SK-N-SH (cell line): ENCODE results near the gene TLR7. TPM values are rescaled to one million over a fixed set of nuclear protein-coding genes. Genes with fewer than 3 reads are reported as not detected.
A peak's percentile ranks its signal among the peaks of the same experiment; 100 is the strongest.

ENCODE experiments used
- CTCF ChIA-PET: fragments of 300-600, 350-600 bp; formaldehyde crosslinking; extraction: SDS; loops from one replicate; lab custom pipeline; 2021; lab: Yijun Ruan, JAX
- POLR2A ChIA-PET: fragments of 350-600 bp; sonication (Branson Sonifier 250); formaldehyde crosslinking; extraction: SDS; loops from one replicate; lab custom pipeline; 2020; ENCODE audit warnings: antibody characterized with exemption, inconsistent platforms; lab: Yijun Ruan, JAX
- DNase-seq: peaks from one replicate; pipeline ENCODE4 v3.0.0; 2012
- H2AFZ ChIP-seq: fragments of 200-600 bp; sonication (generic); 2 replicates; pipeline ENCODE4 v1.8.1; 2016; ENCODE audit warnings: antibody characterized with exemption, mild to moderate bottlenecking, low read depth
- H3F3A ChIP-seq: fragments of 200-600 bp; sonication (generic); replicated peaks from 2 replicates; pipeline ENCODE3; 2016; ENCODE audit warnings: antibody characterized with exemption, mild to moderate bottlenecking; ENCODE audit not compliant: insufficient read depth
- H3K27ac ChIP-seq, 2 experiments: fragments of 200-500 bp in 1 of 2; fragments of 200-600 bp in 1 of 2; sonication (Bioruptor generic) in 1 of 2; sonication (generic), shearing (Covaris generic) in 1 of 2; 2 replicates each; pipeline versions ENCODE4 v1.5.1 to v1.6.1; 2014 to 2016; ENCODE audit warnings: low read depth in 2 of 2, inconsistent platforms in 1 of 2, low read length in 1 of 2, mild to moderate bottlenecking in 1 of 2, mixed read lengths in 1 of 2
- H3K27me3 ChIP-seq: fragments of 200-600 bp; sonication (generic), shearing (Covaris generic); 2 replicates; pipeline ENCODE4 v1.6.1; 2016; ENCODE audit warnings: mixed run types; ENCODE audit not compliant: insufficient read depth
- H3K36me3 ChIP-seq, 2 experiments: fragments of 200-500 bp in 1 of 2; fragments of 200-600 bp in 1 of 2; sonication (Bioruptor generic) in 1 of 2; sonication (generic) in 1 of 2; replicated peaks in 1 of 2; 2 replicates each; pipeline versions ENCODE3 to v1.5.1; 2014 to 2016; ENCODE audit warnings: low read length in 1 of 2, mild to moderate bottlenecking in 1 of 2; ENCODE audit not compliant: insufficient read depth in 2 of 2, control insufficient read depth in 1 of 2
- H3K4me1 ChIP-seq, 2 experiments: fragments of 200-500 bp in 1 of 2; fragments of 200-600 bp in 1 of 2; sonication (Bioruptor generic) in 1 of 2; sonication (generic), shearing (Covaris generic) in 1 of 2; 2 replicates each; pipeline versions ENCODE4 v1.5.1 to v1.6.1; 2014 to 2016; ENCODE audit warnings: low read depth in 1 of 2, low read length in 1 of 2, mixed run types in 1 of 2; ENCODE audit not compliant: insufficient read depth in 2 of 2, control insufficient read depth in 1 of 2
- H3K4me2 ChIP-seq: fragments of 200-600 bp; sonication (generic), shearing (Covaris generic); 2 replicates; pipeline ENCODE4 v1.6.1; 2017; ENCODE audit warnings: mixed run types
- H3K4me3 ChIP-seq, 2 experiments: fragments of 200-500 bp in 1 of 2; fragments of 200-600 bp in 1 of 2; sonication (Bioruptor generic) in 1 of 2; sonication (generic), shearing (Covaris generic) in 1 of 2; 2 replicates each; pipeline versions ENCODE4 v1.5.1 to v1.8.1; 2014 to 2016; ENCODE audit warnings: low read depth in 2 of 2, inconsistent platforms in 1 of 2, low read length in 1 of 2, mild to moderate bottlenecking in 1 of 2, mixed read lengths in 1 of 2, moderate library complexity in 1 of 2
- H3K79me2 ChIP-seq: fragments of 200-600 bp; sonication (generic); 2 replicates; pipeline ENCODE4 v1.8.1; 2017; ENCODE audit warnings: mild to moderate bottlenecking; ENCODE audit not compliant: insufficient read depth
- H3K9ac ChIP-seq: fragments of 200-600 bp; sonication (generic); 2 replicates; pipeline ENCODE4 v1.6.1; 2017; ENCODE audit warnings: mixed run types
- H3K9me2 ChIP-seq: fragments of 200-600 bp; sonication (generic); 2 replicates; pipeline ENCODE4 v1.6.1; 2017; ENCODE audit warnings: mixed run types
- H3K9me3 ChIP-seq: fragments of 200-600 bp; sonication (generic); 2 replicates; pipeline ENCODE4 v1.6.1; 2017; ENCODE audit warnings: mixed run types, mild to moderate bottlenecking, moderate library complexity
- H4K20me1 ChIP-seq: fragments of 200-600 bp; sonication (generic); 2 replicates; pipeline ENCODE4 v1.6.1; 2017; ENCODE audit warnings: mild to moderate bottlenecking, mixed run types; ENCODE audit not compliant: insufficient read depth
- EP300 ChIP-seq, 2 experiments: IDR thresholded peaks; 2 replicates each; pipeline versions ENCODE4 v1.4.0 to v1.6.1; 2012; ENCODE audit warnings: borderline replicate concordance in 1 of 2, low read depth in 1 of 2, low read length in 1 of 2
- EZH2phosphoT487 ChIP-seq: fragments of 200-600 bp; sonication (generic); IDR thresholded peaks from 2 replicates; pipeline ENCODE4 v1.6.1; 2017; ENCODE audit warnings: low read depth, mixed run types, mild to moderate bottlenecking, antibody characterized with exemption, moderate library complexity, borderline replicate concordance
- FOSL2 ChIP-seq: IDR thresholded peaks from 2 replicates; pipeline ENCODE4 v1.4.0; 2012; ENCODE audit warnings: low read depth, mild to moderate bottlenecking, moderate library complexity, borderline replicate concordance
- FOXJ3 ChIP-seq: sonication (generic); formaldehyde crosslinking; IDR thresholded peaks from 2 replicates; pipeline ENCODE4 v1.5.1; 2020; ENCODE audit warnings: mild to moderate bottlenecking, missing genetic modification reagents
- GABPA ChIP-seq: IDR thresholded peaks from 2 replicates; pipeline ENCODE4 v1.4.0; 2012; ENCODE audit warnings: low read depth, mild to moderate bottlenecking
- IRF3 ChIP-seq: fragments of 150-350 bp; IDR thresholded peaks from 2 replicates; pipeline ENCODE4 v1.6.1; 2016; ENCODE audit warnings: mild to moderate bottlenecking, low read depth, low read length
- NFIC ChIP-seq: IDR thresholded peaks from 2 replicates; pipeline ENCODE4 v1.4.0; 2012; ENCODE audit warnings: borderline replicate concordance
- NRF1 ChIP-seq: IDR thresholded peaks from 2 replicates; pipeline ENCODE4 v1.6.1; 2012; ENCODE audit warnings: low read depth, mild to moderate bottlenecking, low read length
- RAD21 ChIP-seq: IDR thresholded peaks from 2 replicates; pipeline ENCODE4 v1.6.1; 2012; ENCODE audit warnings: mild to moderate bottlenecking, low read length
- RCOR1 ChIP-seq: fragments of 150-350 bp; IDR thresholded peaks from 2 replicates; pipeline ENCODE4 v1.6.1; 2017; ENCODE audit warnings: antibody characterized with exemption, low read length
- REST ChIP-seq: IDR thresholded peaks from 2 replicates; pipeline ENCODE4 v1.6.1; 2012; ENCODE audit warnings: mild to moderate bottlenecking, low read depth, low read length, moderate library complexity
- RFX5 ChIP-seq: IDR thresholded peaks from 2 replicates; pipeline ENCODE4 v1.6.1; 2012; ENCODE audit warnings: mild to moderate bottlenecking, improper control_type of control experiment, low read length
- SIN3A ChIP-seq: IDR thresholded peaks from 2 replicates; pipeline ENCODE4 v1.6.1; 2012; ENCODE audit warnings: low read depth, mild to moderate bottlenecking, low read length, moderate library complexity, borderline replicate concordance
- SMC3 ChIP-seq: IDR thresholded peaks from 2 replicates; pipeline ENCODE4 v1.6.1; 2012; ENCODE audit warnings: low read depth, low read length, improper control_type of control experiment
- TCF12 ChIP-seq: IDR thresholded peaks from 2 replicates; pipeline ENCODE4 v1.4.0; 2012
- TEAD4 ChIP-seq: IDR thresholded peaks from 2 replicates; pipeline ENCODE4 v1.4.0; 2012; ENCODE audit warnings: mild to moderate bottlenecking, borderline replicate concordance; ENCODE audit not compliant: insufficient read depth
- ZBTB33 ChIP-seq: IDR thresholded peaks from 2 replicates; pipeline ENCODE4 v1.4.0; 2012; ENCODE audit warnings: low read depth, borderline replicate concordance
- WGBS: methylation state at CpG from one replicate; pipeline ENCODE4 v1.1.6; 2017; ENCODE audit warnings: low lambda C conversion rate; 5-methylcytosine and 5-hydroxymethylcytosine counted together
- polyA plus RNA-seq, 3 experiments: library from polyadenylated mRNA; depleted of rRNA; stranded (reverse); fragments of >200 nt; gene quantifications; 2 replicates each; pipeline ENCODE4 v1.2.3, GENCODE V29; 2012
- TF ChIP-seq, protein P1 (sequence below): IDR thresholded peaks from 2 replicates; pipeline ENCODE4; 2012
- TF ChIP-seq, protein P2 (sequence below): fragments of 200-600 bp; sonication (generic); IDR thresholded peaks from 2 replicates; pipeline ENCODE4 v1.6.1; 2017; ENCODE audit warnings: antibody characterized with exemption, mild to moderate bottlenecking, moderate library complexity

Gene TLR7
- polyA plus RNA-seq, 1 of the 3 experiments (the other 2 are of a cell fraction), result not detected

DNA sequence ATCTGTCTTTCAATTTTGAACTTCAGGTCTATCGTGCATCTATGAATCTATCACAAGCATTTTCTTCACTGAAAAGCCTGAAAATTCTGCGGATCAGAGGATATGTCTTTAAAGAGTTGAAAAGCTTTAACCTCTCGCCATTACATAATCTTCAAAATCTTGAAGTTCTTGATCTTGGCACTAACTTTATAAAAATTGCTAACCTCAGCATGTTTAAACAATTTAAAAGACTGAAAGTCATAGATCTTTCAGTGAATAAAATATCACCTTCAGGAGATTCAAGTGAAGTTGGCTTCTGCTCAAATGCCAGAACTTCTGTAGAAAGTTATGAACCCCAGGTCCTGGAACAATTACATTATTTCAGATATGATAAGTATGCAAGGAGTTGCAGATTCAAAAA, 19.7 kb downstream of the TLR7 start:
- H3F3A ChIP-seq, result no peaks in the 10 kb centered on the region
- DNase-seq, result no peak
- no peak overlapping the region for H3K27ac ChIP-seq
- H3K9ac ChIP-seq, result no peak overlapping the region
- ChIA-PET CTCF (no interaction called here), POLR2A (no interaction called here)
- no peak overlapping the region for H2AFZ ChIP-seq
- no peak overlapping the region for H3K4me3 ChIP-seq
- H3K36me3 ChIP-seq, result no peaks in the 10 kb centered on the region
- TF ChIP-seq NFIC (no peak), TEAD4 (no peak), SMC3 (no peak), FOSL2 (no peak), GABPA (no peak), ZBTB33 (no peak), IRF3 (no peak), EP300 (IDR thresholded peaks at IDR 0.05; ENCODE audit: borderline replicate concordance in 1 of 2, low read depth in 1 of 2, low read length in 1 of 2) (no peak), SIN3A (no peak), NRF1 (no peak), RCOR1 (no peak), RAD21 (no peak), TCF12 (no peak), FOXJ3 (no peak)
- TF ChIP-seq, protein P1, sequence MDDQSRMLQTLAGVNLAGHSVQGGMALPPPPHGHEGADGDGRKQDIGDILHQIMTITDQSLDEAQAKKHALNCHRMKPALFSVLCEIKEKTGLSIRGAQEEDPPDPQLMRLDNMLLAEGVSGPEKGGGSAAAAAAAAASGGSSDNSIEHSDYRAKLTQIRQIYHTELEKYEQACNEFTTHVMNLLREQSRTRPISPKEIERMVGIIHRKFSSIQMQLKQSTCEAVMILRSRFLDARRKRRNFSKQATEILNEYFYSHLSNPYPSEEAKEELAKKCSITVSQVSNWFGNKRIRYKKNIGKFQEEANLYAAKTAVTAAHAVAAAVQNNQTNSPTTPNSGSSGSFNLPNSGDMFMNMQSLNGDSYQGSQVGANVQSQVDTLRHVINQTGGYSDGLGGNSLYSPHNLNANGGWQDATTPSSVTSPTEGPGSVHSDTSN, result no peak
- TF ChIP-seq, all 33 proteins: peak for 0
- no peak overlapping the region for H3K4me2 ChIP-seq
- WGBS, result 25% methylated on average over 3 of the region's 3 CpGs
- no peaks in the 10 kb centered on the region for H3K9me3 ChIP-seq
- no peaks in the 10 kb centered on the region for H3K79me2 ChIP-seq
- H3K9me2 ChIP-seq, result no peaks in the 10 kb centered on the region; the same call in 1 of the 2 replicates
- H3K27me3 ChIP-seq, result peaks cover 16% of the 10 kb centered on the region; the same call in 1 of the 2 replicates
- H4K20me1 ChIP-seq, result no peaks in the 10 kb centered on the region
- no peaks in the 10 kb centered on the region for H3K4me1 ChIP-seq

- no peak overlapping the region for H3K4me2 ChIP-seq
- no peaks in the 10 kb centered on the region for H3K4me1 ChIP-seq
- WGBS, result 30% methylated on average over 2 of the region's 2 CpGs
- no peak overlapping the region for H2AFZ ChIP-seq
- no peaks in the 10 kb centered on the region for H3K79me2 ChIP-seq
- ChIA-PET POLR2A (no interaction called here), CTCF (no interaction called here)
- H3K9me2 ChIP-seq, result no peaks in the 10 kb centered on the region; the same call in 1 of the 2 replicates
- H4K20me1 ChIP-seq, result no peaks in the 10 kb centered on the region
- no peaks in the 10 kb centered on the region for H3K9me3 ChIP-seq
- H3K4me3 ChIP-seq, result no peak overlapping the region
- H3K27ac ChIP-seq, result no peak overlapping the region
- H3K36me3 ChIP-seq, result no peaks in the 10 kb centered on the region
- peaks cover 16% of the 10 kb centered on the region; the same call in 1 of the 2 replicates for H3K27me3 ChIP-seq
- H3K9ac ChIP-seq, result no peak overlapping the region
- no peak for DNase-seq
- no peaks in the 10 kb centered on the region for H3F3A ChIP-seq
- TF ChIP-seq SMC3, result no peak
- TF ChIP-seq SIN3A, result no peak
- TF ChIP-seq RAD21, result no peak
- TF ChIP-seq EZH2phosphoT487, result no peak
- peak; percentile 63; the same call in 1 of the 2 replicates for TF ChIP-seq REST
- TF ChIP-seq RFX5, result no peak
- TF ChIP-seq, protein P2, sequence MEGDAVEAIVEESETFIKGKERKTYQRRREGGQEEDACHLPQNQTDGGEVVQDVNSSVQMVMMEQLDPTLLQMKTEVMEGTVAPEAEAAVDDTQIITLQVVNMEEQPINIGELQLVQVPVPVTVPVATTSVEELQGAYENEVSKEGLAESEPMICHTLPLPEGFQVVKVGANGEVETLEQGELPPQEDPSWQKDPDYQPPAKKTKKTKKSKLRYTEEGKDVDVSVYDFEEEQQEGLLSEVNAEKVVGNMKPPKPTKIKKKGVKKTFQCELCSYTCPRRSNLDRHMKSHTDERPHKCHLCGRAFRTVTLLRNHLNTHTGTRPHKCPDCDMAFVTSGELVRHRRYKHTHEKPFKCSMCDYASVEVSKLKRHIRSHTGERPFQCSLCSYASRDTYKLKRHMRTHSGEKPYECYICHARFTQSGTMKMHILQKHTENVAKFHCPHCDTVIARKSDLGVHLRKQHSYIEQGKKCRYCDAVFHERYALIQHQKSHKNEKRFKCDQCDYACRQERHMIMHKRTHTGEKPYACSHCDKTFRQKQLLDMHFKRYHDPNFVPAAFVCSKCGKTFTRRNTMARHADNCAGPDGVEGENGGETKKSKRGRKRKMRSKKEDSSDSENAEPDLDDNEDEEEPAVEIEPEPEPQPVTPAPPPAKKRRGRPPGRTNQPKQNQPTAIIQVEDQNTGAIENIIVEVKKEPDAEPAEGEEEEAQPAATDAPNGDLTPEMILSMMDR, result no peak
Observed at GRCh38 chrX:12887141-12887540, 20.3 kb downstream of the TLR7 start.
